HG03097 (cell line): ENCODE results near the gene COPS7A.

ENCODE experiments used
- ATAC-seq: cut with Tn5 transposase; IDR thresholded peaks from one replicate; pipeline ENCODE4 v1.9.1; 2021; ENCODE audit not compliant: unreplicated experiment, low FRiP score

COPS7A gene

GRCh38 chr12:6768437-6768914 lies 44.6 kb downstream of the COPS7A start:
- ATAC-seq: no peak

DNA sequence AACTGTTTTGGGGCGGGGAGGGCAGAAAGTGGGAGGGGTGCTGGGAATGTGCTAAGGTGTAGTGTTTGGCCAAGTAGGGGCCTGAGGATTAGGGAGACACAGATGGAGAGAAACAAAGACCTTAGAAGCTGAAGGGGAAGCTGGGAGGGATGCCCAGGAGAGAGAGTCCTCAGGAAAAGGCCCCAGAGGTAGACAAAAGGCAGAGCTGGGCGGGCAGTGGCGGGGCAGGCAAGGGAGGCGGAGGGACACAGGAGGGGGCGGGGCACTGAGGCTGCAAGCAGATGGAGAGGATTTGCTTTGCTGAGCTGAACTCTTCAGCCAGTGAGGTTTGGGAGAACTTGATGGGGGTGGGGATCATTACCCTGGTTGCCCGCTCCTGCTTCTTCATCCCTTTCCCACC lies 45.1 kb downstream of the COPS7A start:
- ATAC-seq: no peak

- ATAC-seq: no peak
Observed at GRCh38 chr12:6769666-6770065, 45.8 kb downstream of the COPS7A start.

GRCh38 chr12:6770094-6770493 lies 46.2 kb downstream of the COPS7A start:
- ATAC-seq: no peak

- no peak for ATAC-seq
Observed at GRCh38 chr12:6770600-6770999, 46.8 kb downstream of the COPS7A start.

- ATAC-seq: no peak
Observed at GRCh38 chr12:6771091-6771495, 47.2 kb downstream of the COPS7A start.

- no peak for ATAC-seq
Observed at GRCh38 chr12:6771509-6772330, 47.9 kb downstream of the COPS7A start.

DNA sequence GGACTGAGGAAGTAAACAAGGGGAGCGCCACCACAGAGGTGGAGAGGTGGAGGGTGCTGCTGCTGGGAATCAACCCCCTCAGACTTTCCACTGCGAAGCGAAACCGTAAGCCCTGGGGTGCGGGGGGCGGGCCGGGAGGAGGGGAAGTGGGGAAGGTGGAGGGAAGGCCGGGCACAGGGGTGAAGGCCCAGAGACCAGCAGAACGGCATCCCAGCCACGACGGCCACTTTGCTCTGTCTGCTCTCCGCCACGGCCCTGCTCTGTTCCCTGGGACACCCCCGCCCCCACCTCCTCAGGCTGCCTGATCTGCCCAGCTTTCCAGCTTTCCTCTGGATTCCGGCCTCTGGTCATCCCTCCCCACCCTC lies 48.5 kb downstream of the COPS7A start, which contains the start of gene LAG3:
Gene LAG3 (plus strand): TSS at position 190 of the 365 bp plus-strand sequence. CDS start 333 bp downstream, outside the sequence.
- no peak for ATAC-seq

DNA sequence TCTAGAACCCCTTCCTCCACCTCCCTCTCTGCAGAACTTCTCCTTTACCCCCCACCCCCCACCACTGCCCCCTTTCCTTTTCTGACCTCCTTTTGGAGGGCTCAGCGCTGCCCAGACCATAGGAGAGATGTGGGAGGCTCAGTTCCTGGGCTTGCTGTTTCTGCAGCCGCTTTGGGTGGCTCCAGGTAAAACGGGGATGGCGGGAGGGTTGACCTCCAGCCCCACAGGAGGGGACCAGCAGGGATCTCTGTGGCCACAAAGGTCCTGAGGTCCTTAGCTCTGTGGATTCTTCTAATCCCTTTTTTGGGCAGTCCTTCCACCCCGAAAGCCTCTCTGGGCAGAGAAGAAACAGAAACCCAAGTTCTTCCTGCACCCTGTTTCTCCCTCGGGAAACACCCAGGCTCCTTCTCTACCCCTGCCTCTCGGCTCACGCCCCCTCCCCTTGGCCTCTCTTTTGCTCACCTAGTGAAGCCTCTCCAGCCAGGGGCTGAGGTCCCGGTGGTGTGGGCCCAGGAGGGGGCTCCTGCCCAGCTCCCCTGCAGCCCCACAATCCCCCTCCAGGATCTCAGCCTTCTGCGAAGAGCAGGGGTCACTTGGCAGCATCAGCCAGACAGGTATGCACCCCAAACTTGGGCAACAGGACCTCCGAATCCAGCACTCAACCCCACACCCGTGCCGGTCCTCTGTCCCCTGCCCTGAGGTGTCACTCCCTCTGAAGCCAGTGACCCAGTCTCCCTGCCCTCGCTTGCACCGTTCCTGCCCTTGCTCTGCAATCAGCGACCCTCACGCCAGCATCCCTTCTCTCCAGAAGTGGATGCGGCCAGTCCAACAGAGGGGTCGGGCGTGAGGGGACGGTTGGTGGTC lies 49.1 kb downstream of the COPS7A start:
- no peak for ATAC-seq

GRCh38 chr12:6773590-6774351 lies 49.9 kb downstream of the COPS7A start:
- no peak for ATAC-seq

- no peak for ATAC-seq
Observed at GRCh38 chr12:6774499-6775062, 50.7 kb downstream of the COPS7A start.

DNA sequence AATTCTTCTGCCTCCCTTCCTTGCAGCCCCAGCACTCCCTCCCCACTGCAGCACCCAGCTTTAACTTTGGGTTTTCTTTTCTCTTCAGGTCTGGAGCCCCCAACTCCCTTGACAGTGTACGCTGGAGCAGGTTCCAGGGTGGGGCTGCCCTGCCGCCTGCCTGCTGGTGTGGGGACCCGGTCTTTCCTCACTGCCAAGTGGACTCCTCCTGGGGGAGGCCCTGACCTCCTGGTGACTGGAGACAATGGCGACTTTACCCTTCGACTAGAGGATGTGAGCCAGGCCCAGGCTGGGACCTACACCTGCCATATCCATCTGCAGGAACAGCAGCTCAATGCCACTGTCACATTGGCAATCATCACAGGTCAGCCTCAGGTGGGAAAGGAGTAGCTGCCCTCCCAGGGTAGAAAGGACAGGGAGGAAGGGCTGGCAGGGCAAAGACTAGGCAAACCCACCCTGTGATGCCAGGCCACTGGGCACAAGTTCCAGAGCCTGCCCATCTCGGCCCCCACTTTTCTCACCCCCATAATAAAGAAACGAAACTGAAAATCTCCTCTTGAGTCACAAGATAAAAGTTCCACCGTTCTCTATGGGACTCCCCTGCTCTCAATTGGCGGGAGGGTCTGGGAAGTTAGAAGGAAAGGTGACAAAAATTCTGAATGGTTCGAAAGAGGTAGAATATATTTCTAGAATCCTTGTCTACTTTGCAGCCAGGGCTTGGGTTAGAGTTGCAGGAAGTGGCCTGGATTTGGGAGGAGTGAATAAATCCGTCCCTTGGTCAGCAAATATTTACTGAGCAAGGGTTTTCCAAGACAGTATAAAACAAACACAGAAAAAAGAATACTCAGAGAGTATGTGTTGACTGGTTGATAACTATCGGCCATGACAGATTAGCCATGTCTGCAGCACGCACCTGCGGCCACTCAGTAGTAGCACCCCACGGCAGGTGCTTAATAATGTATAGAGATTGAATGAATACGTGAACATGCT lies 51.6 kb downstream of the COPS7A start:
- ATAC-seq: no peak

GRCh38 chr12:6777386-6777785 lies 53.5 kb downstream of the COPS7A start:
- ATAC-seq: no peak

DNA sequence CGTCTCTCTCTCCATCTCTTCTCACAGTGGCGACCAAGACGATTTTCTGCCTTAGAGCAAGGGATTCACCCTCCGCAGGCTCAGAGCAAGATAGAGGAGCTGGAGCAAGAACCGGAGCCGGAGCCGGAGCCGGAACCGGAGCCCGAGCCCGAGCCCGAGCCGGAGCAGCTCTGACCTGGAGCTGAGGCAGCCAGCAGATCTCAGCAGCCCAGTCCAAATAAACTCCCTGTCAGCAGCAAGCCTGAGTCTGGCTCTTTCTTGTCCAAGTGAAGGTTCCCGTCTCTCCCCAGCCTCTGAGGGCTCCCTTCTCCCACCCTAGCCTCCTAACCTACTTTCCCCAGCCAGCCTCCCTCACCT lies 54.3 kb downstream of the COPS7A start:
- ATAC-seq: no peak

DNA sequence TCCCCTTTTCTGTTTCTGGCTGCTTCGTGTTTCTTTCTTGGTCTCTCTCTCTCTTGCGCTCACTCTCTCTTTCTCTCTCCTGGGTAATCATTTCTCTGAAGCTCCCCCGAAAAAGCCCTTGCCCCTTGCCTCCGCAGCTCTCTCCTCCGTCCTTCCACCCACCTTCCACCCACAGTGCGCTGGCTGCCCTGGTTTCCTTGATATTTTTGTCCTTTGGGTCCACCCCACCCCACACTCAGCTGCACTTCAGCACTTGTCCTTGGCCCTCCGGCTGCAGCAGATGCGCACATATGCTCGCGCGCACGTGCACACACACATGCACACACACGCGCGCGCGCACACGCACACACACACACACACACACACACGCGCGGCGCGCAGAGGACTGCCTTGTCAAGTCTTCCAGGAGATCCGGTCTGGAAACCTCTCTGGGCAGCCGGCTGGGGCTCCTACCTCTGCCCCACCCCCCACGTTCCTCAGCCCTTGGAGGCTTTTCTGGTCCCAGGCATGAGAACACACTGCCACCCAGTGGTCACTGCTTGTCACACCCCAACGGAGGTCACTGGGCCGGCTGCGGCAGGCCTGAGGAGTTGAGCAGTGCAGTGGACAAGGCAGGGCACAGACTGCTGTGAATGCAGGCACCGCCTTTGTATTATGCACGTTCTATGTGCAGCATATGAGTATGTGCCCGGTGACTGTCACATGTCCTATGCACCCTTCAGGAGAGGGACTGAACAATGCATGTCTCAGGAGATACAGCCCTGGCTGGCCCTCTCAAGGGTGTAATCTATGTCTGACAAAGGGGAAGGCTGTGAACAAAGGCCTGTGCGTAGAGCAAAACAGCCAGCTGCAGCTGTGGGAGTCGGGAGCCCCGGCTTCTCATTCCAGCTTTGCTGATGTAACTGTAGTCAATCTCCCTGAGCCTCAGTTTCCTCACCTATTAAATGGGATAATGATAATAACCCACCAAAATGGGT lies 55.0 kb downstream of the COPS7A start:
- no peak for ATAC-seq

DNA sequence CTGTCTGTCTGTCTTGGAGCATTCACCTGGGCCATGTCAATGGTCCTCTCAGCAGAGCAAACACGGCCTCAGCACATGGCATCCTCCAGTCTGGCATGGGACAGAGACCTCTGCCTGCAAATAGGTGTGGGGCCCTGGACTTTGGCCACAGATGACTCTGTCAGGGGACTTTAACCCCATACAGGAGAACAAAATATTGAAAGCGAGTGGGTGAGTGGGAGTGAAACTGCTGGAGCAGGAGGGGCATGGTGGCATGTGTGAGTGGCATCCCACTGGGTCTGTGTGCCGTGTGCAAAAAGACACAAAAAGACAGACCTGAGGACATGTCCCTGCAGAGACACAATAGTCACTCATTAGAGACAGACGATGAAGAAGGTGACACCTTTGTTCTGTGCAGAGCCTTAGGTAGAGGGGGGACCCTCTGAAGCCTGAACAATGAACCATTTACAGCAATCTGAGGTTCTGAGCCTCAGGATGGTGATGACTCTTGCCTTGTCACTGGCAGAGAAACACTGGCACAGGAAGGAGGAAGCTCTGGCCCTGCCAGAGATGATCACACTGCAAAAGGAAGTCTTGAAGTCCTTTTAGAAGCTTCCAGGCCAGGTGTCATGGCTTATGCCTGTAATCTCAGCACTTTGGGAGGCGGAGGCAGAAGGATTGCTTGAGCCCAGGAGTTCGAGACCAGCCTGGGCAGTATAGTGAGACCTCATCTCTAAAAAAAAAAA lies 56.0 kb downstream of the COPS7A start:
- ATAC-seq: no peak

DNA sequence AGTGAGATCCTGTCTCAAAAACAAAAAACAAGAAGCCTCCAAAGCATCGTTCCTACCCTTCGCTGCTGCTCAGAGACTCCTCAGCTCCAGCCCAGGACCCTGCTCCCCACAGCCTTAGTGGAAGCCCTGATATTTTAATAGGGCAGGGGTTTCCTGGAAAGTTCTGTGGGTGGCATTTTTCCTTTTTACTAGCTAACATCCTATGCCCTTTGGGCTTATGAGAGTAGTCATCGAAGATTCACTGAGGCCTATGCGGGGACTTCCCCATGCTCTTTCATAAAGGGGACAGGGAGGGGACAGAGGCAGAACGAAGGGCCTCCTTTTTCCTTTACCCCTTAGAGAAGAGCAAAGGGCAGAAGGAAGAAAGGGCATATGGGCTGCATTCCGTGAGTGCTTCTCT lies 56.7 kb downstream of the COPS7A start:
- no peak for ATAC-seq
